NCI-H446 treated with DMSO at 0.1 percent for 48 hours (cell line): ENCODE data around the gene ANKMY2.

Source experiments
- DNase-seq: peaks from one replicate; lab custom pipeline; 2025; lab: John Stamatoyannopoulos, UW

Gene ANKMY2

DNA sequence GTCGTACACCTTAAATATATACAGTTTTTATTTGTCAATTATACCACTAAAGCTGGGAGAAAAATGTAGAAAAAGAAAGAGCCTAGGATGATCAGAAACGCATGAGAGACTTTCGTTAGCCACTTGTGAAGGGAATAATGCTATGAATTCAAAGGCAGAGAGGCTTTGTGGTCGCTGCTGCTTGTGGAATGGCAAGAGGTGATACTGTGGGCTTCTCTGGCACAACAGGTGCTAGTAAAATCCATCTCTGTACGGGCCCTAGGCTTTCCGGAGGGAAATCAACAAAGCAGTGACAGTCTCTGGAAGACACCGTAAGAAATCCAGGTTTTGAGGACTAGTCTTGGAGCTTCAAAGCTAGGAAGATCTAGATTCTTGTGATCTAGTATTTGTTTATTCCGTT lies 66.3 kb downstream of the ANKMY2 start:
- DNase-seq = no peak

GRCh38 chr7:16571941-16572340 lies 73.6 kb downstream of the ANKMY2 start:
- no peak for DNase-seq

DNA sequence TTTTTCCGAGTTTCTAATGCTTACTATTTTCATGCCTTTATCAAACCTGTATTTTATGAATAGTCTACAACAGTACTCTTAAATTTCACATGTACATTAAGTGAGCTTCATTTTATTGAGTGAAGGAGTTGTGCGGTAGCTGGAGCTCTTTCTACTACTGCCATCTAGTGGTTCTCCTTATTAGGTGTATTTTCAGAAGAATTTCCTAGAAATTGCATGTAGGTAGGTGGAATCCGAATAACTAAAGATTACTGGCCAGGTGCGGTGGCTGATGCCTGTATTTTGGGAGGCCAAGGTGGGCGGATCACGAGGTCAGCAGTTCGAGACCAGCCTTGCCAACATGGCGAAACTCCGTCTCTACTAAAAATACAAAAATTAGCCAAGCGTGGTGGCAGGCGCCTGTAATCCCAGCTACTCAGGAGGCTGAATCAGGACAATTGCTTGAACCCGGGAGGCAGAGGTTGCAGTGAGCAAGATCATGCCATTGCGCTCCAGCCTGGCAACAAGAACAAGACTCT lies 80.6 kb downstream of the ANKMY2 start:
- peak; percentile 46 for DNase-seq

- DNase-seq = no peak
Observed at GRCh38 chr7:16564023-16564380, 81.6 kb downstream of the ANKMY2 start.

GRCh38 chr7:16563281-16564022 lies 82.1 kb downstream of the ANKMY2 start:
- no peak for DNase-seq

DNA sequence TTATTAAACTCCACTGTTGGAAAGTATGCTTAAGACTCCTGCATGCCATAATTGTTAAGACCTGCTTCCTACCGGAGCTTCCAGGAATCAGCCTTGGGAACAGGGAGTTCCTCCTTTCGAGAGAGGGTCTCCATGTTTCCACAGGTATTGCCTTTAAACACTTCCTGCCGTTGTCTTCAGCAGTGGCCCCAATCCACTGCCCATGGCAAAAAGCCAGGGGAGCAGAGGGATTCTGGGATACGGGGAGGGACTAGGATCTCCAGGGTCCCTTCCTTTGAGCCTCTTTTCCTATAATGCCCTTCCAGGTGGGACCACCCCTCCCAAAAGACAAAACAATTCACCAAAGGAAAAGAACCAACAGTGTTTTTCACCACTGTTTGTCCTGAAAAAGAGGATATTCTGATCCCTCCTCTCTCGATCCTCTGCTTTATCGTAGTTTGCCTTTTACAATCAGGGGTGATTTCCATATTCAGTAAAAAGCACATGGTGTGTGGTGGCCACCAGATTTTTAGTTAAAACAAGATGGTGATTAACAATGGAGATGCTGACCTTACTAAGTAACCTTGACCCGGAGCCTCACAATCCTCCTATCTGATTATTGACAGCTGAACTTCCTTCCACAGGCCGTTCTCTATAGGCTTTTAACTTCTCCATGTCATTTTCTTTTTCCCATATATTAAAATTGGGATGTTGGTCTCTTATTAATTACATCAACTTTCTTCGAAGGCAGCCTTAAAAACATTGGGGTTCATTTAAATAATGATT lies 82.9 kb downstream of the ANKMY2 start:
- no peak for DNase-seq

GRCh38 chr7:16561943-16562342 lies 83.6 kb downstream of the ANKMY2 start:
- DNase-seq = no peak

- no peak for DNase-seq
Observed at GRCh38 chr7:16559497-16560179, 85.9 kb downstream of the ANKMY2 start.

DNA sequence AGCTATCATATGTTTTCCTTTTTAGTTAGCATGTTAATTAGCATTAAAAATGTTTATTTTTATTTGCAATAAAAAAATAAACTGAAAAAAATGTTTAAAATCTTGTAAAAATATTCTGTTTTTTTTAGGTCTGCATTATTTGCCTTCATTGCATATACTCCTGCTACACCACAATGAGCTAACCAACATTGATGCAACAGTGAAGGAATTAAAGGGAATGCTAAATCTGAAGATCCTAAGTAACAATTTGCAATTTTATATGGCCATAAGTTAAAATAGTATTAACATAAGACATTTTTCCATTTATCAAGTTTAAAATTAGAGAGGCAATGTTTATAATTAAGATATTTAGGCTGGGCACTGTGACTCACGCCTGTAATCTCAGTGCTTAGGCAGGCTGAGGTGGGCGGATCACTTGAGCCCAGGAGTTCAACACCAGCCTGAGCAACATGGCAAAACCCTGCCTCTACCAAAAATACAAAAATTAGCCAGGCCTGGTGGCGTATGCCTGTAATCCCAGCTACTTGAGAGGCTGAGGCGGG lies 86.7 kb downstream of the ANKMY2 start:
- DNase-seq = no peak

DNA sequence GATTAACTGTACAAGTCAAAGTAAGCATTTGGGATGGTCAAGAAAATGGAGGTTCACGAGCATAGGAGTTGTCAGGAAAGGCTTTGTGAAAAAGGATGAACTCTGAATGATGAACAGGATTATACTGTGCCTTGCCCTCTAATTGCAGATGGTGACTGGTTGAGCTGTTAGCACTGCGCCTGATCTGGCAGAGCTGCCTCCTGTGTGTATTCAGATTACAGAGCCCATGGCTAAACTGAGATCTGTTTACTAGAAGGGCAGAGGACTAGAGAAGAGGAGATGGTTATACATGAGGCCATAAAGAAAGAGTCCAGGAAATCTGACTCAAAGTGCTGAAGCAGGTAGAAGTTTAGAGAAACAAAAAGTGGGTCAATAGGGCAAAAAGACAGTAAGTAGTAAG lies 89.2 kb downstream of the ANKMY2 start:
- DNase-seq = no peak

DNA sequence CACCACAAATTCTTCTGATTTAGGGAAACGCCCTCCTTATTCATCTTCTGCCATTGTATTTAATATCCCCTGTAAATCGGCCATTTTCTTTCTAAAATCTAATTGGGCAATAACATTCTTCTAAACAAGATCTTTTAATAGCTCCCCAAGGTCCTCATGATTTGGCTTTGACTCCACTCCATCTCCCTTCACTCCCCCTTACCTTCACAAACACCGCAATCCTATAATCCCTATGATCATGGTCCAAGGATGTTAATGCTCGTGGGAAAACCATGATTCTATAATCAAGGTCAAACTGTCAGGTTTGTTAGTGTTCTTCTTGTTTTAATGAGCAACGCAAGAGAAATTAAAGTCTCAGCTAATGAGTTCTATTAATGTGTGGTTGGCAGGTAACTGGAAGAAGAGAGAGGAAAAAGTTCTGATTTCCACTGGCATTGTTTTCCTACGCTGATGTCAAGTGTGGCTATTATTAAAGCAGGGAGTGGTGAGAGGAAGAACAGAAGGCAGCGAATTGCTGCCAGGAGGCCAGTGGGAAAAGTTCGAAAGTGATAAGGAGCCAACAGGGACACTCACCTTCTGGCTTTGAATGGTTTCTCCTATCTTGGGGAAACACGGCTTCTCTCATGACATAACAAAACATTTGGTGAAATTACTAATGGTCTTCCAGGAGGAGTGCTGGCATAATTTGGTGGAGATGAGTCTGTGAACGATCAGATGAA lies 90.9 kb downstream of the ANKMY2 start:
- DNase-seq = no peak

DNA sequence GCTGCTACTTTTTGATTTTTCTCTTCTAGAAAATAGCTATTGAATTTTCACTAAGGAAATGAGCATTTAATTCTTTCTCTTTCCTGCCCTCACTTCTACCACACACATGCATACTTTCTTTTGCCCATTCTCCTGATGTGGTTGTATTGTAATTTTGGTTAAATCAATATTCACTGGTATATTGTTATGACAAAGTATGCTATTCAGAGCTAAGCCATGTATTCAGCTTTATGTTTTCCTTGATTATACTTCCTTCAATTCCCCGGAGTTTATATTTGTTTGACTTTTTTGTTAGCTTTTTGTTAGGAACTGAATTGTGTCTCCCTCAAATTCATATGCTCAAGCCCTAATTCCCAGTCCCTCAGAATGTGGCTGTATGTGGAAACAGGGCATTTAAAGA lies 94.9 kb downstream of the ANKMY2 start:
- no peak for DNase-seq
